ENCODE data around the gene RASGRP4. TPM values are rescaled to one million over a fixed set of nuclear protein-coding genes. Genes with fewer than 3 reads are reported as not detected.

Gene RASGRP4
- total RNA-seq, 2 donors from 2014 or later: 2.3 to 8.3 TPM

GRCh38 chr19:38405276-38405675 is 20.7 kb downstream of the RASGRP4 start:
- Mint-ChIP-seq H3K9me3 (no peaks in the 10 kb centered on the region), H3K36me3 (peaks cover 0 to 6% of the 10 kb centered on the region in 2 donors), H3K27ac (peak overlapping the region in 1 of 2 donors; percentile 9)
- DNase-seq (ENCODE audit: low spot score in 2 of 2) (no peak), ATAC-seq (no peak)

- H3K27ac Mint-ChIP-seq: peak overlapping the region; percentile 60 to 90
- no peak for DNase-seq (ENCODE audit: low spot score in 2 of 2)
- H3K36me3 Mint-ChIP-seq: peaks cover 0 to 6% of the 10 kb centered on the region in 2 donors
- no peaks in the 10 kb centered on the region for H3K9me3 Mint-ChIP-seq
- no peak for ATAC-seq
Measured at GRCh38 chr19:38404858-38405257, 21.2 kb downstream of the RASGRP4 start.

GRCh38 chr19:38402967-38403674 is 22.9 kb downstream of the RASGRP4 start, which contains the start of gene FAM98C:
TSS of gene FAM98C (plus strand) at chr19:38403093. CDS start at chr19:38403154, 61 bp downstream.
- Mint-ChIP-seq H3K9me3 (no peaks in the 10 kb centered on the region), H3K36me3 (peaks cover 0 to 6% of the 10 kb centered on the region in 2 donors), H3K27ac (peak within 1 kb of the TSS; percentile 90 to 96)
- peak; percentile 99 for DNase-seq (ENCODE audit: low spot score in 2 of 2)
- peak; percentile 97 to 98 for ATAC-seq

- DNase-seq (ENCODE audit: low spot score in 2 of 2) (no peak), ATAC-seq (no peak)
- peak overlapping the region; percentile 44 to 90 for H3K27ac Mint-ChIP-seq
Measured at GRCh38 chr19:38402623-38402966, 23.4 kb downstream of the RASGRP4 start.

GRCh38 chr19:38401148-38401547 is 24.9 kb downstream of the RASGRP4 start:
- Mint-ChIP-seq H3K9me3 (no peaks in the 10 kb centered on the region), H3K36me3 (peaks cover 5 to 14% of the 10 kb centered on the region in 2 donors)

More at GRCh38 chr19:38402623-38402966, 23.4 kb downstream of the RASGRP4 start:
- Mint-ChIP-seq H3K9me3 (no peaks in the 10 kb centered on the region), H3K36me3 (peaks cover 0 to 6% of the 10 kb centered on the region in 2 donors)

GRCh38 chr19:38400361-38400760 is 25.7 kb downstream of the RASGRP4 start:
- ATAC-seq (no peak), DNase-seq (ENCODE audit: low spot score in 2 of 2) (no peak)
- no peaks in the 10 kb centered on the region for H3K9me3 Mint-ChIP-seq
- H3K27ac Mint-ChIP-seq: no peak overlapping the region
- peaks cover 5 to 12% of the 10 kb centered on the region in 2 donors for H3K36me3 Mint-ChIP-seq

More at GRCh38 chr19:38401148-38401547, 24.9 kb downstream of the RASGRP4 start:
- DNase-seq (ENCODE audit: low spot score in 2 of 2): no peak
- H3K27ac Mint-ChIP-seq: no peak overlapping the region
- ATAC-seq: no peak

- DNase-seq (ENCODE audit: low spot score in 2 of 2) (no peak), ATAC-seq (no peak)
- Mint-ChIP-seq H3K36me3 (peaks cover 5 to 13% of the 10 kb centered on the region in 2 donors), H3K9me3 (no peaks in the 10 kb centered on the region), H3K27ac (no peak overlapping the region)
Measured at GRCh38 chr19:38399537-38399936, 26.5 kb downstream of the RASGRP4 start.

- no peak overlapping the region for H3K27ac Mint-ChIP-seq
- peaks cover 5 to 13% of the 10 kb centered on the region in 2 donors for H3K36me3 Mint-ChIP-seq
- no peak for DNase-seq (ENCODE audit: low spot score in 2 of 2)
- H3K9me3 Mint-ChIP-seq: no peaks in the 10 kb centered on the region
- no peak for ATAC-seq
Measured at GRCh38 chr19:38399081-38399480, 26.9 kb downstream of the RASGRP4 start.

- peak; percentile 71 to 78 for ATAC-seq
- no peak overlapping the region for H3K27ac Mint-ChIP-seq
- no peaks in the 10 kb centered on the region for H3K9me3 Mint-ChIP-seq
- DNase-seq (ENCODE audit: low spot score in 2 of 2): peak; percentile 42 to 60
- peaks cover 5 to 13% of the 10 kb centered on the region in 2 donors for H3K36me3 Mint-ChIP-seq
Measured at GRCh38 chr19:38395381-38396114, 30.5 kb downstream of the RASGRP4 start.

- peak; percentile 45 to 85 for ATAC-seq
- Mint-ChIP-seq H3K27ac (peak overlapping the region; percentile 61 to 64), H3K9me3 (no peaks in the 10 kb centered on the region), H3K36me3 (peaks cover 5 to 13% of the 10 kb centered on the region in 2 donors)
- peak in 1 of 2 donors; percentile 77 for DNase-seq (ENCODE audit: low spot score in 2 of 2)
Measured at GRCh38 chr19:38394488-38394887, 31.5 kb downstream of the RASGRP4 start.

- ATAC-seq: no peak
- no peaks in the 10 kb centered on the region for H3K9me3 Mint-ChIP-seq
- no peak for DNase-seq (ENCODE audit: low spot score in 2 of 2)
- H3K27ac Mint-ChIP-seq: no peak overlapping the region
- peaks cover 5 to 13% of the 10 kb centered on the region in 2 donors for H3K36me3 Mint-ChIP-seq
Measured at GRCh38 chr19:38392707-38393308, 33.2 kb downstream of the RASGRP4 start.

GRCh38 chr19:38391911-38392464 is 34.0 kb downstream of the RASGRP4 start:
- ATAC-seq: no peak
- Mint-ChIP-seq H3K27ac (no peak overlapping the region), H3K36me3 (peaks cover 9 to 12% of the 10 kb centered on the region in 2 donors), H3K9me3 (no peaks in the 10 kb centered on the region)
- no peak for DNase-seq (ENCODE audit: low spot score in 2 of 2)

- ATAC-seq (no peak), DNase-seq (ENCODE audit: low spot score in 2 of 2) (no peak)
- Mint-ChIP-seq H3K27ac (no peak overlapping the region), H3K9me3 (no peaks in the 10 kb centered on the region), H3K36me3 (peaks cover 5 to 6% of the 10 kb centered on the region in 2 donors)
Measured at GRCh38 chr19:38389957-38390924, 35.8 kb downstream of the RASGRP4 start.

- H3K36me3 Mint-ChIP-seq: peaks cover 9 to 13% of the 10 kb centered on the region in 2 donors
- H3K9me3 Mint-ChIP-seq: no peaks in the 10 kb centered on the region
- no peak for ATAC-seq
- no peak for DNase-seq (ENCODE audit: low spot score in 2 of 2)
- H3K27ac Mint-ChIP-seq: no peak overlapping the region
Measured at GRCh38 chr19:38389101-38389925, 36.7 kb downstream of the RASGRP4 start.

Measured in activated naive CD4-positive, alpha-beta T cell treated with anti-CD3 and anti-CD28 coated beads, Interleukin-2, amount 50 U/mL, for 72 hours (primary cell).